ENCODE measurements around the gene SORCS2.

SORCS2 gene

GRCh38 chr4:7607156-7607910, 415.0 kb downstream of the SORCS2 start:
- no peak for DNase-seq

- DNase-seq, result no peak
Observed at GRCh38 chr4:7608046-7608445, 415.7 kb downstream of the SORCS2 start.

GRCh38 chr4:7609316-7609715, 417.0 kb downstream of the SORCS2 start:
- DNase-seq, result no peak

GRCh38 chr4:7610022-7610670, 417.8 kb downstream of the SORCS2 start:
- DNase-seq, result no peak

GRCh38 chr4:7610841-7611240, 418.5 kb downstream of the SORCS2 start:
- DNase-seq, result no peak

GRCh38 chr4:7612311-7612897, 420.1 kb downstream of the SORCS2 start:
- no peak for DNase-seq

GRCh38 chr4:7614350-7614949, 422.1 kb downstream of the SORCS2 start:
- no peak for DNase-seq

GRCh38 chr4:7616193-7616592, 423.9 kb downstream of the SORCS2 start:
- DNase-seq, result no peak

- DNase-seq, result no peak
Observed at GRCh38 chr4:7618361-7618760, 426.0 kb downstream of the SORCS2 start.

- DNase-seq, result no peak
Observed at GRCh38 chr4:7620086-7620813, 427.9 kb downstream of the SORCS2 start.

GRCh38 chr4:7620814-7621176, 428.5 kb downstream of the SORCS2 start:
- DNase-seq, result no peak

- no peak for DNase-seq
Observed at GRCh38 chr4:7621252-7622035, 429.1 kb downstream of the SORCS2 start.

- no peak for DNase-seq
Observed at GRCh38 chr4:7622371-7622770, 430.0 kb downstream of the SORCS2 start.

- DNase-seq, result no peak
Observed at GRCh38 chr4:7623468-7623867, 431.1 kb downstream of the SORCS2 start.

- no peak for DNase-seq
Observed at GRCh38 chr4:7624396-7624980, 432.1 kb downstream of the SORCS2 start.

GRCh38 chr4:7625071-7625470, 432.7 kb downstream of the SORCS2 start:
- DNase-seq, result no peak

- no peak for DNase-seq
Observed at GRCh38 chr4:7626531-7626930, 434.2 kb downstream of the SORCS2 start.

GRCh38 chr4:7627251-7628250, 435.2 kb downstream of the SORCS2 start:
- DNase-seq, result no peak

GRCh38 chr4:7628432-7628831, 436.1 kb downstream of the SORCS2 start:
- DNase-seq, result no peak

- no peak for DNase-seq
Observed at GRCh38 chr4:7629501-7630254, 437.3 kb downstream of the SORCS2 start.
